HL-60 (cell line): Measurements from ENCODE around the gene CHMP1A.
"Not testable (repeated sequence)": the region's sequence is repeated elsewhere in the genome, so short reads cannot be mapped to it uniquely, and the experiment has no call there.

Experiments
- DNase-seq, 2 experiments: peaks; one replicate each; pipeline ENCODE4 v3.0.0-alpha.2; 2010 to 2020; ENCODE audit warnings: low read depth in 1 of 2, low spot score in 1 of 2
- H3K27ac ChIP-seq: fragments of 250-450 bp; sonication (Bioruptor Pico); replicated peaks from 2 replicates; pipeline ENCODE4 v1.5.1; 2020; ENCODE audit warnings: mild to moderate bottlenecking, moderate library complexity
- H3K27me3 ChIP-seq: fragments of 250-450 bp; sonication (Bioruptor Pico); 2 replicates; pipeline ENCODE4 v1.5.1; 2021; ENCODE audit warnings: mild to moderate bottlenecking, moderate library complexity; ENCODE audit not compliant: insufficient read depth, poor library complexity, severe bottlenecking
- H3K4me3 ChIP-seq: replicated peaks from 2 replicates; pipeline ENCODE4 v1.5.1; 2011; ENCODE audit warnings: mild to moderate bottlenecking, control low read depth, low read length; ENCODE audit not compliant: insufficient read depth
- CTCF ChIP-seq: IDR thresholded peaks from one replicate; pipeline ENCODE4 v1.5.1; 2011; ENCODE audit warnings: low read length, control low read depth, inconsistent platforms; ENCODE audit not compliant: insufficient read depth
- GABPA ChIP-seq: IDR thresholded peaks from 2 replicates; pipeline ENCODE4 v1.6.1; 2012; ENCODE audit warnings: low read depth
- POLR2AphosphoS5 ChIP-seq: IDR thresholded peaks from 2 replicates; pipeline ENCODE4 v1.6.1; 2012; ENCODE audit warnings: low read depth
- SPI1 ChIP-seq: IDR thresholded peaks from 2 replicates; pipeline ENCODE4 v1.6.1; 2012; ENCODE audit warnings: low read depth, mild to moderate bottlenecking, borderline replicate concordance
- TF ChIP-seq, protein P1 (sequence below): IDR thresholded peaks from 2 replicates; pipeline ENCODE4 v1.6.1; 2012; ENCODE audit warnings: low read depth; ENCODE audit not compliant: insufficient replicate concordance

Gene CHMP1A

GRCh38 chr16:89695875-89696669 is 38.6 kb upstream of the CHMP1A start:
- Histone ChIP-seq H3K27me3 (no peaks in the 10 kb centered on the region), H3K27ac (no peak overlapping the region), H3K4me3 (no peak overlapping the region)
- DNase-seq: no peak
- TF ChIP-seq, protein P1, sequence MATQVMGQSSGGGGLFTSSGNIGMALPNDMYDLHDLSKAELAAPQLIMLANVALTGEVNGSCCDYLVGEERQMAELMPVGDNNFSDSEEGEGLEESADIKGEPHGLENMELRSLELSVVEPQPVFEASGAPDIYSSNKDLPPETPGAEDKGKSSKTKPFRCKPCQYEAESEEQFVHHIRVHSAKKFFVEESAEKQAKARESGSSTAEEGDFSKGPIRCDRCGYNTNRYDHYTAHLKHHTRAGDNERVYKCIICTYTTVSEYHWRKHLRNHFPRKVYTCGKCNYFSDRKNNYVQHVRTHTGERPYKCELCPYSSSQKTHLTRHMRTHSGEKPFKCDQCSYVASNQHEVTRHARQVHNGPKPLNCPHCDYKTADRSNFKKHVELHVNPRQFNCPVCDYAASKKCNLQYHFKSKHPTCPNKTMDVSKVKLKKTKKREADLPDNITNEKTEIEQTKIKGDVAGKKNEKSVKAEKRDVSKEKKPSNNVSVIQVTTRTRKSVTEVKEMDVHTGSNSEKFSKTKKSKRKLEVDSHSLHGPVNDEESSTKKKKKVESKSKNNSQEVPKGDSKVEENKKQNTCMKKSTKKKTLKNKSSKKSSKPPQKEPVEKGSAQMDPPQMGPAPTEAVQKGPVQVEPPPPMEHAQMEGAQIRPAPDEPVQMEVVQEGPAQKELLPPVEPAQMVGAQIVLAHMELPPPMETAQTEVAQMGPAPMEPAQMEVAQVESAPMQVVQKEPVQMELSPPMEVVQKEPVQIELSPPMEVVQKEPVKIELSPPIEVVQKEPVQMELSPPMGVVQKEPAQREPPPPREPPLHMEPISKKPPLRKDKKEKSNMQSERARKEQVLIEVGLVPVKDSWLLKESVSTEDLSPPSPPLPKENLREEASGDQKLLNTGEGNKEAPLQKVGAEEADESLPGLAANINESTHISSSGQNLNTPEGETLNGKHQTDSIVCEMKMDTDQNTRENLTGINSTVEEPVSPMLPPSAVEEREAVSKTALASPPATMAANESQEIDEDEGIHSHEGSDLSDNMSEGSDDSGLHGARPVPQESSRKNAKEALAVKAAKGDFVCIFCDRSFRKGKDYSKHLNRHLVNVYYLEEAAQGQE: no peak
- TF ChIP-seq CTCF (no peak), GABPA (no peak), POLR2AphosphoS5 (no peak), SPI1 (no peak)

DNA sequence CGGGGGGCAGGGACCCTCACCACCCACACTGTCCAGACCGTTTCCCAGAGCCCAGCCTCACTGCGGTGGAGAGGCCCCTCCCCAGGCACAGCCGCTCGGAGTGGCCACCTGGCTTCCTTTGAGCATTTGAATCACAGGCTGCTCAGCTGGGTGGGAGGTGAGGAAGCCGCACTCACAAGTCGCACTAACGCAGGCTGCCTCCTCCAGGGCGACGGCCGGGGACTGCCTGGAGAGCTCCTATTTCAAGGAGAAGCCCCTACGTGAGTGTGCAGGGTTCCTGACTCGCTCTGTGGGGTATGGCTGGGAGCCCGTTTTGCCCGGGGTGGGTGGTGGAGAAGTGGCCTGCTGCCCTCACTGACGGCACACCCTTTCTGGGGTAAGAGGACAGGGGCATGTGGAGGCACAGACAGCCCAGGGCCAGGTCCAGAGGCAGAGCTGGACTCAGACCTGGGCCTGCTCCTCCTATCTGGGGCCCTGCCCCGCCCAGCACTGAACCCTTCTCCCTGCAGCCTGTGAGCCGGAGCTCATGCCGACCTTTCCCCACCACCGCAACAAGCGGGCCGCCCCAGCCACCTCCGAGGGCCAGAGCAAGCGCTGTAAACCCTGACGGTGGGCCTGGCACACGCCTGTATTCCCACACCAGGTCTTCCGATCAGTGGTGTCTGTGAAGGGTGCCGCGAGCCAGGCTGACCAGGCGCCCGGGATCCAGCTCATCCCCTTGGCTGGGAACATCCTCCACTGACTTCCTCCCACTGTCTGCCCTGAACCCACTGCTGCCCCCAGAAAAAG is 37.8 kb upstream of the CHMP1A start:
- TF ChIP-seq POLR2AphosphoS5 (no peak), CTCF (no peak), SPI1 (no peak), GABPA (no peak)
- TF ChIP-seq, protein P1: no peak
- DNase-seq: no peak
- no peaks in the 10 kb centered on the region for H3K27me3 ChIP-seq
- no peak overlapping the region for H3K4me3 ChIP-seq
- no peak overlapping the region for H3K27ac ChIP-seq

- DNase-seq, H3K27ac ChIP-seq, H3K4me3 ChIP-seq, H3K27me3 ChIP-seq: not testable (repeated sequence)
Measured at GRCh38 chr16:89694784-89695085, 37.2 kb upstream of the CHMP1A start.

GRCh38 chr16:89693931-89694783 is 36.6 kb upstream of the CHMP1A start:
- no peak overlapping the region for H3K4me3 ChIP-seq
- no peaks in the 10 kb centered on the region for H3K27me3 ChIP-seq
- no peak for DNase-seq
- H3K27ac ChIP-seq: no peak overlapping the region
- no peak for TF ChIP-seq GABPA
- no peak for TF ChIP-seq POLR2AphosphoS5
- TF ChIP-seq, protein P1: no peak
- no peak for TF ChIP-seq SPI1
- TF ChIP-seq CTCF: no peak
